ENCODE results near the gene GPX7.

GPX7 gene

GRCh38 chr1:52559875-52560274, 42.3 kb upstream of the GPX7 start:
- no peak for DNase-seq (ENCODE audit: low read depth in 1 of 2, low spot score in 1 of 2)

GRCh38 chr1:52562766-52563165, 39.4 kb upstream of the GPX7 start:
- TF ChIP-seq POLR2AphosphoS5 (IDR thresholded peaks at IDR 0.05; ENCODE audit: low read depth) (no peak), SPI1 (IDR thresholded peaks at IDR 0.05; ENCODE audit: borderline replicate concordance, low read depth) (no peak), GABPA (IDR thresholded peaks at IDR 0.05; ENCODE audit: low read depth) (no peak), REST (IDR thresholded peaks at IDR 0.05; ENCODE audit: insufficient replicate concordance, low read depth) (no peak), CTCF (IDR thresholded peaks at IDR 0.05; ENCODE audit: insufficient read depth, low read length) (no peak)
- H3K27me3 ChIP-seq (ENCODE audit: insufficient read depth, poor library complexity, severe bottlenecking) = no peaks in the 10 kb centered on the region
- no peak overlapping the region for H3K27ac ChIP-seq (replicated peaks)
- no peak overlapping the region for H3K4me3 ChIP-seq (replicated peaks; ENCODE audit: insufficient read depth, low read length)
- DNase-seq (ENCODE audit: low read depth in 1 of 2, low spot score in 1 of 2) = no peak

More at GRCh38 chr1:52559875-52560274, 42.3 kb upstream of the GPX7 start:
- no peak overlapping the region for H3K4me3 ChIP-seq (replicated peaks; ENCODE audit: insufficient read depth, low read length)
- H3K27me3 ChIP-seq (ENCODE audit: insufficient read depth, poor library complexity, severe bottlenecking) = no peaks in the 10 kb centered on the region
- H3K27ac ChIP-seq (replicated peaks) = no peak overlapping the region
- no peak for TF ChIP-seq GABPA (IDR thresholded peaks at IDR 0.05; ENCODE audit: low read depth)
- no peak for TF ChIP-seq CTCF (IDR thresholded peaks at IDR 0.05; ENCODE audit: insufficient read depth, low read length)
- TF ChIP-seq POLR2AphosphoS5 (IDR thresholded peaks at IDR 0.05; ENCODE audit: low read depth) = no peak
- TF ChIP-seq SPI1 (IDR thresholded peaks at IDR 0.05; ENCODE audit: borderline replicate concordance, low read depth) = no peak
- TF ChIP-seq REST (IDR thresholded peaks at IDR 0.05; ENCODE audit: insufficient replicate concordance, low read depth) = no peak

- DNase-seq (ENCODE audit: low read depth in 1 of 2, low spot score in 1 of 2) = no peak
These were observed 34.2 kb upstream of the GPX7 start for GRCh38 chr1:52567943-52568342.

More at GRCh38 chr1:52567943-52568342, 34.2 kb upstream of the GPX7 start:
- no peaks in the 10 kb centered on the region for H3K27me3 ChIP-seq (ENCODE audit: insufficient read depth, poor library complexity, severe bottlenecking)
- TF ChIP-seq REST (IDR thresholded peaks at IDR 0.05; ENCODE audit: insufficient replicate concordance, low read depth) (no peak), SPI1 (IDR thresholded peaks at IDR 0.05; ENCODE audit: borderline replicate concordance, low read depth) (no peak), POLR2AphosphoS5 (IDR thresholded peaks at IDR 0.05; ENCODE audit: low read depth) (no peak), CTCF (IDR thresholded peaks at IDR 0.05; ENCODE audit: insufficient read depth, low read length) (no peak)
- no peak overlapping the region for H3K4me3 ChIP-seq (replicated peaks; ENCODE audit: insufficient read depth, low read length)
- H3K27ac ChIP-seq (replicated peaks) = no peak overlapping the region

All from HL-60 (cell line).